Caco-2 (cell line): ENCODE data around the gene CDC42EP2. TPM values are rescaled to one million over a fixed set of nuclear protein-coding genes. Genes with fewer than 3 reads are reported as not detected.
A peak's percentile ranks its signal among the peaks of the same experiment; 100 is the strongest.

Experiments
- BruUV-seq: library from RNA; stranded (reverse); fragments of 400-500 nt; replicated peaks from 2 replicates; lab custom pipeline; 2021; lab: Mats Ljungman, UMichigan
- CTCF ChIA-PET: fragments of 300-600 bp; sonication (Branson Sonifier 250); formaldehyde crosslinking; loops from one replicate; lab custom pipeline; 2022; ENCODE audit warnings: antibody characterized with exemption; lab: Charles Lee
- POLR2A ChIA-PET: fragments of 300-600 bp; sonication (Branson Sonifier 250); formaldehyde crosslinking; loops from one replicate; lab custom pipeline; 2022; ENCODE audit warnings: antibody characterized with exemption; lab: Charles Lee
- DNase-seq, 2 experiments: peaks; one replicate each; pipeline versions ENCODE4 v3.0.0 to v3.0.0-alpha.2; 2020 to 2022
- H3K27me3 ChIP-seq: replicated peaks from 2 replicates; pipeline ENCODE4 v1.6.0; 2011; ENCODE audit warnings: low read length; ENCODE audit not compliant: control insufficient read depth, insufficient read depth
- H3K36me3 ChIP-seq: 2 replicates; pipeline ENCODE4 v1.5.1; 2011; ENCODE audit warnings: low read length; ENCODE audit not compliant: control insufficient read depth, insufficient read depth
- H3K4me1 ChIP-seq: fragments of 250-450 bp; sonication (Bioruptor Pico); 2 replicates; pipeline ENCODE4 v1.5.1; 2020; ENCODE audit warnings: mild to moderate bottlenecking
- H3K4me3 ChIP-seq: 2 replicates; pipeline ENCODE4 v1.5.1; 2011; ENCODE audit warnings: low read depth, mild to moderate bottlenecking, control low read depth, low read length
- H3K9me3 ChIP-seq: fragments of 250-450 bp; sonication (Bioruptor Pico); 2 replicates; pipeline ENCODE4 v1.5.1; 2020; ENCODE audit warnings: mild to moderate bottlenecking, moderate library complexity
- H3K27ac Mint-ChIP-seq: one replicate; pipeline ENCODE4 v1.8.0; 2022; ENCODE audit warnings: mixed read lengths; ENCODE audit not compliant: unreplicated experiment
- H3K27me3 Mint-ChIP-seq: one replicate; pipeline ENCODE4 v1.8.0; 2022; ENCODE audit warnings: mixed read lengths; ENCODE audit not compliant: insufficient read depth, unreplicated experiment
- H3K36me3 Mint-ChIP-seq: one replicate; pipeline ENCODE4 v1.8.0; 2022; ENCODE audit warnings: mild to moderate bottlenecking, mixed read lengths; ENCODE audit not compliant: insufficient read depth, unreplicated experiment
- H3K4me1 Mint-ChIP-seq: one replicate; pipeline ENCODE4 v1.8.0; 2022; ENCODE audit warnings: low read depth, mixed read lengths; ENCODE audit not compliant: unreplicated experiment
- H3K4me3 Mint-ChIP-seq: one replicate; pipeline ENCODE4 v1.8.0; 2022; ENCODE audit warnings: mild to moderate bottlenecking, moderate library complexity, mixed read lengths; ENCODE audit not compliant: unreplicated experiment
- H3K9me3 Mint-ChIP-seq: one replicate; pipeline ENCODE4 v1.8.0; 2022; ENCODE audit warnings: mixed read lengths; ENCODE audit not compliant: unreplicated experiment
- CTCF ChIP-seq, 2 experiments: fragments of 200-600 bp in 1 of 2; IDR thresholded peaks; 1 replicate in 1 of 2; 2 replicates in 1 of 2; pipeline versions ENCODE4 v1.5.1 to v1.8.0; 2011 to 2022; ENCODE audit warnings: antibody characterized with exemption in 1 of 2, control low read depth in 1 of 2, inconsistent platforms in 1 of 2, low read depth in 1 of 2, low read length in 1 of 2, mild to moderate bottlenecking in 1 of 2, moderate library complexity in 1 of 2; ENCODE audit not compliant: insufficient read depth in 1 of 2, severe bottlenecking in 1 of 2, unreplicated experiment in 1 of 2
- intact Hi-C: fragments of 100-400 bp; cut with micrococcal nuclease; formaldehyde crosslinking; loops from one replicate; pipeline ENCODE4 v1.10.0; 2022; ENCODE audit not compliant: unreplicated experiment
- total RNA-seq: library from RNA; stranded (reverse); gene quantifications from 2 replicates; pipeline ENCODE4 v1.2.3, GENCODE V29; 2022

The CDC42EP2 gene
- total RNA-seq, 1 experiment from 2014 or later = 38.0 TPM

DNA sequence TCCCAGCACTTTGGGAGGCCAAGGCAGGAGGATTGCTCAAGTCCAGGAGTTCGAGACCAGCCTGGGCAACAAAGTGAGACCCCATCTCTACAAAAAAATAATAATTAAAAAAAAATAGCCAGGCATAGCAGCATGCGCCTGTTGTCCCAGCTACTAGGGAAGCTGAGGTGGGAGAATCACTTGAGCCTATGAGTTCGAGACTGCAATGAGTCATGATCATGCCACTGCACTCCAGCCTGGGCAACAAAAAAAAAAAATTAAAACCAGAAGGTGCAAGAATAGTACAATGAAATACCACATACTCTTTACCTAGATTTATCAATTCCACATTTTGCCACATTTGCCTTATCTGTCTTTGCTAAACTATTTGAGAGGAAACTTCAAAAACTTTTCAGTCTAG lies 27.2 kb downstream of the CDC42EP2 start:
- BruUV-seq = no TSS peak
- no peaks in the 10 kb centered on the region for H3K9me3 ChIP-seq
- no peak for TF ChIP-seq CTCF (IDR thresholded peaks at IDR 0.05; ENCODE audit: insufficient read depth in 1 of 2, low read depth in 1 of 2, low read length in 1 of 2, severe bottlenecking in 1 of 2, unreplicated experiment in 1 of 2)
- H3K27me3 ChIP-seq = no peaks in the 10 kb centered on the region
- ChIA-PET CTCF (no interaction called here), POLR2A (no interaction called here)
- Mint-ChIP-seq H3K9me3 (no peaks in the 10 kb centered on the region), H3K4me3 (no peak overlapping the region), H3K27ac (no peak overlapping the region), H3K36me3 (peaks cover 74% of the 10 kb centered on the region), H3K27me3 (no peaks in the 10 kb centered on the region), H3K4me1 (peaks cover 5% of the 10 kb centered on the region)
- peaks cover 10% of the 10 kb centered on the region for H3K36me3 ChIP-seq
- DNase-seq = no peak
- no peaks in the 10 kb centered on the region for H3K4me1 ChIP-seq
- intact Hi-C loops = no loop called here
- H3K4me3 ChIP-seq = no peak overlapping the region

DNA sequence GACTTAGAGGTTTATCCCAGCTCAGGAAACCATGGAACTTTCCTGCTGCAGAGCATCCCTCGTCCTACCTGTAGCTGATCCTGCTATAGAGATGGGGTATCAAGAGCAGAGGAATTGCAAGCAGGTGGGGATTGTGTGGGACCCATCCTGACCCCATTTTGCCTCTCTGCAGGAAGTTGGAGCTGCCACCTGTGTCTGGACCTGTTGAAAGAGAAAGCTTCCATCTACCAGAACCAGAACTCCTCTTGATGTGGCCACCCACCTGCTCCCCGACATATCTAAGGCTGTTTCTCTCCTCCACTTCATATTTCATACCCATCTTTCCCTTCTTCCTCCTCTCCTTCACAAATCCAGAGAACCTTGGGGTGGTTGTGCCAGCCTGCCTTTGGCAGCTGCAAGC lies 36.8 kb downstream of the CDC42EP2 start:
- Histone ChIP-seq H3K27me3 (no peaks in the 10 kb centered on the region), H3K4me3 (no peak overlapping the region), H3K9me3 (no peaks in the 10 kb centered on the region), H3K4me1 (peaks cover 8% of the 10 kb centered on the region), H3K36me3 (peaks cover 3% of the 10 kb centered on the region)
- no peaks in the 10 kb centered on the region for H3K9me3 Mint-ChIP-seq
- no peak overlapping the region for H3K27ac Mint-ChIP-seq
- BruUV-seq = no TSS peak
- CTCF ChIA-PET = interaction anchor here (0.5 to 1.4 kb wide), 3 partner anchors 17 to 241 kb away, joined by 3 to 7 read pairs (median 4); partner anchors contain the start of gene DPF2
- no peak overlapping the region for H3K4me3 Mint-ChIP-seq
- H3K27me3 Mint-ChIP-seq = no peaks in the 10 kb centered on the region
- no peak for TF ChIP-seq CTCF (IDR thresholded peaks at IDR 0.05; ENCODE audit: insufficient read depth in 1 of 2, low read depth in 1 of 2, low read length in 1 of 2, severe bottlenecking in 1 of 2, unreplicated experiment in 1 of 2)
- POLR2A ChIA-PET = interaction anchor here (0.8 kb wide), 1 partner anchor 18 kb away, joined by 6 read pairs; the partner anchor contains the start of gene DPF2
- peaks cover 63% of the 10 kb centered on the region for H3K36me3 Mint-ChIP-seq
- H3K4me1 Mint-ChIP-seq = peaks cover 20% of the 10 kb centered on the region
- intact Hi-C loops = no loop called here
- no peak for DNase-seq

DNA sequence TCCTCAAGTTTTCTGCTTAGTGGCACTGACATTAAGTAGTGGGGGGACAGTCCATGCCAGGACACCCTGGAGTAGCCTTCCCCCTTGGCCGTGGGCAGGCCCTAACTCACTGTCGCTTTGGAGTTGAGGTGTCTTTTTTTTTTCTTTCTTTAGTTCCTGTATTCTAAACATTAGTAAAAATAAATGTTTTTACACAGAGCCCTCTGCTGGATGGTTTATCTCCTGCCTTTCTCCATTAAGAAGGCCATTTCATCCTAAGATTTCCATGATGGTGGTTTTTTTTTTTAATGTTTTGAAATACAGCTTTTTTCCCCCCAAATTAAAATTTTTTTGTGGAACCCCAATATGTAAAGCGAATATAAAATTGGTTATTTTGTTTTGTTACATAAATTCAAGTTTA lies 38.1 kb downstream of the CDC42EP2 start:
- Histone ChIP-seq H3K36me3 (peaks cover 3% of the 10 kb centered on the region), H3K4me1 (peaks cover 20% of the 10 kb centered on the region), H3K27me3 (no peaks in the 10 kb centered on the region), H3K4me3 (no peak overlapping the region), H3K9me3 (no peaks in the 10 kb centered on the region)
- Mint-ChIP-seq H3K36me3 (peaks cover 60% of the 10 kb centered on the region), H3K4me3 (no peak overlapping the region), H3K4me1 (peaks cover 31% of the 10 kb centered on the region), H3K27ac (peak overlapping the region; percentile 18), H3K9me3 (no peaks in the 10 kb centered on the region), H3K27me3 (no peaks in the 10 kb centered on the region)
- ChIA-PET CTCF (interaction anchor here (0.6 to 1.6 kb wide), 8 partner anchors 14 to 136 kb away, joined by 3 to 8 read pairs (median 5); partner anchors contain the start of genes CDC42EP2 and DPF2), POLR2A (no interaction called here)
- no TSS peak for BruUV-seq
- no peak for DNase-seq
- peak; percentile 32 to 44 for TF ChIP-seq CTCF (IDR thresholded peaks at IDR 0.05; ENCODE audit: insufficient read depth in 1 of 2, low read depth in 1 of 2, low read length in 1 of 2, severe bottlenecking in 1 of 2, unreplicated experiment in 1 of 2)
- intact Hi-C loops = no loop called here
